ENCODE data around the gene ITPRID2.
"Not testable (repeated sequence)": the region's sequence is repeated elsewhere in the genome, so short reads cannot be mapped to it uniquely, and the experiment has no call there.

The ITPRID2 gene

DNA sequence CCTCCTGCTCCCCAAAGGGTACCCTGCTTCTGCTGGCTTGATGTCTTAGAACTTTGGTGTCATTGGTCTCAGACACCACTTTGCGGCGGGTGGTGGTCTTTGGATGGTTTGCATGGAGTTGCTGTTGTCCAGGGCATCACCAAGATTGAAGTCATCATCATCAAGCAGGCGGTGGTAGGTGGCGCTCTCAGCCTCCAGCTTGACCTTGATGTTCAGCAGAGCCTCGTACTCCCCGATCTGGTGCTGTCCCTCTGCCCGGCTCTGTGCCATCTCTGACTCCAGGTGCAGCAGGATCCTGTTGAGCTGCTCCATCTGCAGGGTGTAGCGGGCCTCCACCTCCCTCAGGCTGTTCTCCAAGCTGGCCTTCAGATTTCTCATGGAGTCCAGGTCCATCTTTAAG, 69.6 kb downstream of the ITPRID2 start:
- not testable (repeated sequence) for DNase-seq

DNA sequence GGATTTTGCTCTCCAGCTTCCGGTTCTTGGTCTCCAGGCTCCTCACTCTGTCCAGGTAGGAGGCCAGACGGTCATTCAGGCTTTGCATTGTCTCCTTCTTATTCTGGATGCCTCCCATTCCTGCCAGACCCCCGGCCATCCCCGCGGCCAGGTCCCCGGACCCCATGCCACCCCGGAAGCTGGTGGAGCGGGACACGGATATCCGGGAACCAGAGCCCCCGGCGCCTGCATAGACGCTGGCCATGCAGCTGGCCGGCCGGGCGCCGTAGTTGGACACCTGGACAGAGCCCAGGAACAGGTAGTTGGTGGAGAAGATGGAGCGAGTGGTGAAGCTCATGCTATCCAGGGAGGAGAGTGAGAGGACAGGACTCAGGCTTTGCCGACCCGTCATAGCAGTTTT, 70.6 kb downstream of the ITPRID2 start:
- DNase-seq, result no peak

DNA sequence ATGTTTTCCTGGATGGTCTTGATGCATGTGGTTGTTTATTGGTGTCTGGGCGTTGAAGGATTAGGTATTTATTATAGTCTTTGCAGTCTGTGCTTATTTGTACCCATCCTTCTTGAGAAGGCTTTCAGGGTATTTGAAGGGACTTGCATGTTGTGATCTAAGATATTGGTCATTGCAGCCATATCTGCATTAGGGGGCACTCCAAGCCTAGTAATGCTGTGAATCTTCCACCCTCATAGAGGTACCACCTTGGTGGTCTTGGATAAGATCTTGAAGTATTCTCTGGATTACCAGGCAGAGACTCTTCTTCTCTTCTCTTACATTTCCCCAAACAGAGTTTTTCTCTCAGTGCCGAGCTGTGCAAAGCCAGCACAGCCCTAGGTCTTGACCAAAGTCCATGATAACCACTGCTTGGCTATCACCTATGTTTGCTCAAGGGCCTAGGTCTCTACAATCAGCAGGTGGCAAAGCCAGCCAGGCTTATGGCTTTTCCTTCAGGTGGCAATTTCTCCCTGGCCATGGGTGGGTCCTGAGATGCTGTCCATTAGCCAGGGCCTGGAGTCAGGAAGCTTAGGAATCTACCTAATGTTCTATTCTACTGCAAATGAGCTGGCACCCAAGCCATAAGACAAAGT, 78.7 kb downstream of the ITPRID2 start:
- DNase-seq, result no peak

DNA sequence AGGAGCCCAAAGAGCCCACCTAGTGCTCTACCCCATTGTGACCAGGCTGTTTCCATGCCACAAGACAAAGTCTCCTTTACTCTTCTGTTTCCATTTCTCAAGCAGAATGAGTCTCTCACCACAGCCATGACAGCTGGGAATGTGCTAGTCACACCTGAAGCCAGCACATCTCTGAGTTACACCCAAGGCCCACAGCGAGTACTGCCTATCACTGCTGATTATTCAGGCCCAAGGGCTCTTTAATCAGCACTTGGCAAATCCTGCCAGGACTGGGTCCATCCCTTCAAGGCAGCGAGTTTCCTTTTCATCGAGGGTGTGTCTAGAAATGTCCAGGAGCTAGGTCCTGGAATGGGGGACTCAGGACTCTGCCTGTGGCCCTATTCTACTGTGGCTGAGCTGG, 79.5 kb downstream of the ITPRID2 start:
- no peak for DNase-seq

DNA sequence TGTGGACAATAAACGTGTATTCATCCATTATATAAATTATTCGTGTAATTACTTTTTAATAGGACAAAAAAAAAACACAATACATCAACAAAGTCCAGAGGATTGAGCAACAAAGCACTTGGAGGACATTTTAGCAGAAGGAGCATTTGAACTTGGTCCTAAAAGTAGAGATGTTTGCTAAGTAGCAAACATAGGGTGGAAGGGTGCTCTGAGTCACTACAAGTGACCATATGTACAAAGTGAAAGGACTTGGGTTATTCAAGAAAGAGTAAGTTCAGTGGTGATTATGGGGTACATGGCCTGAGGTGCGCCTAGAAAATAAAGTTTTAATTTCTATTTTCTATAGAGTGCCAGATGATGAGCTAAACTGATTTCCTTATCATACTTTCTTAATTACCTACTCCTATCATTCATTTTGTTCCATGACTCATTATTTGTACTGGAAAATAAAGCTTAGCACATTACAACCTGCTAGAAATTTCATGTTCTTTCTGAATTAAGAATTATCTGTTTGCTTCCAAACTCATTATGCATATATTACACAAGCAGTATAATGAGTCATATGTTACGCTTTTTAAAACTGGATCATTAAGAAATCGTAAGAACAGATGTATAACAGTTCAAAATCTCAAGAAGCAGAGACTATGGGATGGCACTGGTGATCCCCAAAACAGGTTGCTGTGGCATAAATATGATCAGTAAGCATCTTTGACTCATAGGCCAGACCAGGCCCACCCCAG, 81.1 kb downstream of the ITPRID2 start:
- DNase-seq, result no peak

DNA sequence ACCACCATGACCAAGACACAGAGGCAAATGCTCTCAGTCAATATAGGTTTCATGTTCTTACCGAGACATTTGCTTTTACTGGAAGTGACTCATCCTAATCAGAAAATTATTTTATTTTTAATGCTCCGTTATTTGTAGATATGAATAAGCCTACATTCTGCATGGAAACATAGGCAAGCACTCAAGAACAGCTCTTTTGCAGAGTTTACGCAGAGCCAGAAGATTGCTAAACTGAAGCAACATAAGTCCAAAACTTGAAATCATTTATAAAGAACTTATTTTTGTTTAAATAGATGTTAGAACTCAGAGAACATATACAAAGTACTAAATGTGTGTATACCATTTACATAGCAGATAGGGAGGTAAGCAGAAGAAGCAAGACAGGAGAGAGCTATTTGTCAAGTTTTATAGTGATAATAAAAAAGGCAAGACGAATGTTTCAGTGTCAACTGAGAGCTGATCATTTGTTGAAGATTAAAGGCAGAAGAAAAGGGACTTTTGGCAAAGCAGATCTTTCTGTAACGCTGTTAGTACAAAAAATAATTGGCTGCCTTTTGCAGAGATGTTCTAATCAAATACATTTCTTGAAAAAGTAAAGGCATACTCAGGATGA, 81.7 kb downstream of the ITPRID2 start:
- DNase-seq, result no peak

DNA sequence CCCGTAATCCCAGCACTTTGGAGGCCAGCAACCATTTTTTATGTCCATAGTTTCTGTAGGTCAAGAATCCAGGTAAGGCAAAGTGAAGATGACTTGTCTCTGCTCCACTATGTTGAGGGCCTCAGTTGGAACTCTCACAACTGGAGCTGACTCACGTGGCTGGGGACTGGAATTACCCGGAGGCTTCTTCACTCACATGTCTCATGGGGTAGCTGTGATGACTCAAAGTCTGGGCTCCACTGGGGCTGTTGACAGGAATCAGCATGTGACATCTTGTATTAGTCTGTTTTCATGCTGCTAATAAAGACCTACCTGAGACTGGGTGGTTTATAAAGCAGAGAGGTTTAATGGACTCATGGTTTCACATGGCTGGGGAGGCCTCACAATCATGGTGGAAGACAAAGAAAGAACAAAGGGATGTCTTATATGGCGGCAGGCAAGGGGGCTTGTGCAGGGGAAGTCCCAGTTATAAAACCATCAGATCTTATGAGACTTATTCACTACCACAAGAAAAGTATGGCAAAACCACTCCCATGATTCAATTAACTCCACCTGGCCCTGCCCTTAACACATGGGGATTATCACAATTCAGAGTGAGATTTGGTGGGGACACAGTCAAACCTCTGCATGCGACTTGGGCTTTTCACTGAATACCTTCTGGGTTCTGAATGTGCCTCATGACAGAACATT, 86.3 kb downstream of the ITPRID2 start:
- peak; percentile 66 for DNase-seq

DNA sequence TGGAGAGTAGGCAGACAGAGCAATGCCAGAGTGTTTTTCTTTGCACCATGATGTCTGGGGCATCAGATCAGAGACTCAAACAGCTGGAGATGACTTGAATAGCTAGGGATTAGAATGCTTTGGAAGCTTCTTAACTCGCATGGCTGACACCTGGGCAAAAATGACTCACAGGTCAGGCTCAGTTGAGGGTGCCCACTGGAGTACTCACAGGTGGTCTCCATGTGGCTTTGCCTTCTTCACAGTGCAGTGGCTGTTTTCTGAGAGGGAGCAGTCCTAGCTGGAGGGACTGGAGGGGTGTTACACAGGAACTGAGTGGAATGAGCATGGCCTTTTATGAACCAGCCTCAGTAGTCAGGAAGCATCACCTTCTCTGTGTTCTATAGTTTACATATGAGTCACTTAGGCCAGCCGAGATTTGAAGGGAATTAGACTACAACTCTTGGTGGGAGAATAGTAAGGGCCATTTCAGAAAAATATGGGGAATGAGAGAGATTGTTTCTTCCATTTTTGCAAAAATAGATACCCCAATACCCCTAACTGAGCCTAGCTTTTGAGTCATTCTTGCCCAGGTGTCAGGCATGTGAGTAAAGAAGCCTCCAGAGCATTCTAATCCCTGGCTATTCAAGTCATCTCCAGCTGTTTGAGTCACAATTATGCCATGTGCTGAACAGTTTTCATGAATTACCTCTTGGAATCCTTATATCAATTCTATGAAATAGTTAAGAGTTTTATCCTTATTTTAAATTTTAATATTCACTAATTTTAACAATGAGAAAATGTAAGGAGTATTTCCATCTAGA, 87.0 kb downstream of the ITPRID2 start:
- DNase-seq, result no peak

Data from suppressor macrophage treated with lipopolysaccharide for 4 hours (primary cell).